Activated T-helper 1 cell treated with anti-CD3 and anti-CD28 coated beads, Interleukin-2, amount 50 U/mL, for 16 hours (primary cell): ENCODE results near the gene ZNF331.

Experiments used
- DNase-seq, 2 donors: peaks; one replicate each; pipeline ENCODE4 v3.0.0-alpha.2; 2020; ENCODE audit warnings: low read depth in 1 of 2, low spot score in 1 of 2

ZNF331 gene

DNA sequence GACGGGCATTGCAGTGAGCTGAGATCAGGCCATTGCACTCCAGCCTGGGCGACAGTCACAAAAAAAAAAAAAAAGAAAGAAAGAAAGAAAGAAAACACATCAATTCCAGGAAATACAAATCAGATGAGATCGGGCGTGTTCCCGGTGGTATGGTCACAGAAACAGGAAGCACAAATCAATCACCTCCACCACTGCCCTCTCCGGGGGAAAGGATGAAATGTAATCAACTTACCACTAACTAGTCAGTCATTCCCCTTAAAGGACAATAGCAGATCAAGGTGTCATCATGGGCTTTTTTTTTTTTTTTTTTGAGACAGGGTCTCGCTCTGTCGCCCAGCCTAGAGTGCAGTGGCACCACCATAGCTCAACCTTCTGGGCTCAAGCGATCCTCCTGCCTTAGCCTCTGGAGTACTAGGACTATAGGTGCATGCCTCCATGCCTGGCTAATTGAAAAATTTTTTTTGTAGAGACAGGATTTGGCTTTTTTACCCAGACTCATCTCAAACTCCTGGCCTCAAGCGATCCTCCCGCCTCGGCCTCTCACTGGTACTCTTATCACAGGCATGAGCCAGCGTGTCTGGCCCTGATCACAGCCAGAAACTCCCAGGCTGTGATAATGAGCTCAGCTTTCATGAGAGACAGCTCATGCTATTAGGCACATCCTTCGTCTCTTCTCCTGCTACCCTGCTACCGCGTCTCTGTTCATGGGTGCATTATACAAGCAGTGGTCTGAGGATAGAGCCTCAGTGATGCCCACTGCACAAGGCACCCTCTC is 87.0 kb downstream of the ZNF331 start:
- no peak for DNase-seq

DNA sequence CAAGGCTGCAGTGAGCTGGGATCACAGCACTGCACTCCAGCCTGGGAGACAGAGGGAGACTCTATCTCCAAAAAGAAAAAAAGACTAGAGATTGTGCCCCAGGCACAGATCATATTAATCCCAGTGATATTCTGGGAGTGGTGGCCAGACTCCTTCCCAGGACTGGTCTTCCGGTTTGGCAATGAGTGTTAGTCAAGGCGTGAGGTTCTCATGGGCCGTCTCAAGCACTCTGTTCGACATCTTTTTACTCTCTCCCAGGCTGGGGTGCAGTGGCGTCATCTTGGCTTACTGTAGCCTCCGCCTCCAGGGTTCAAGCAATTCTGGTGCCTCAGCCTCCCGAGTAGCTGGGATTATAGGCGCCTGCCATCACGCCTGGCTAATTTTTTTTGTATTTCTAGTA is 88.5 kb downstream of the ZNF331 start:
- no peak for DNase-seq

DNA sequence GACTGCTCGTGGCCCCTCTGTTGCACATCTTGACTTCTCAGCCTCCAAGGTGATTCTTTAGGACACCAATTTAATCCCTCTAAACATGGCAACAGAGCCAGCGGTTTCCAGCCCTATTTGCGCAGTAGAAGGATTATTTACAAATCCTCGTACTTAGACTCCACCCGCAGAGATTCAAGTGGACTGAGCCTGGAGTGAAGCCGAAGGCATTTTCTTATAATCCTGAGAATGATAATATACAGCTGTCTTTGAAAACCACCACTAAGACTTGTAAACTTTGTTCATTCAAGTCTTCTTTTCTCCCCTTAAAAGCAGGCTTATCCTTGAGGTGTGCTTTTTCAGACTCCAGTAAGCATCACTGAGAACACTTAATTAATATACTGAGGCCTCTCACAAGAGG is 89.0 kb downstream of the ZNF331 start:
- DNase-seq = no peak
